Cortex of kidney (tissue), 1 donor: Measurements from ENCODE around the gene SMARCC2.
"Not testable (repeated sequence)": the region's sequence is repeated elsewhere in the genome, so short reads cannot be mapped to it uniquely, and the experiment has no call there.

ENCODE experiments used
- DNase-seq: peaks from one replicate; lab custom pipeline; 2025; lab: John Stamatoyannopoulos, UW

SMARCC2 gene

DNA sequence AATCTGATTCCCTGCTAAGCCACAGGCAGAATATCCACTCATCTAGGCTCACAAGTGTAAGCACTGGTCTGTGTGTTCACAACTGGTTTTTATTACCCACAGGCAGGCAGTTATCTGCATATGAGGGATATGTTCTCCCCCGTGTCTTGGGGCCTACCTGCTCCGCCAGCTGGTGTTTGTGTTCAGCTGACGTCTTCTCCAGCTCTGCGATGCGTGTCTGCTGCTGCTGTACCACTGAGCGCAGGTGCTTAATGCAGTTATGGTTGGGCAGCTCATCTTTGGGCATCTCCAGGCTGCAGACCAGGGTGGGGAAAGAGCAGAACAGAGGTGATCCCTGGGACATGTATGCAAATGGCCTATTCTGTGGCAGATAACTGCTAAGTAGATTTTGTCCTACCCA, 18.7 kb upstream of the SMARCC2 start:
- DNase-seq = no peak

DNA sequence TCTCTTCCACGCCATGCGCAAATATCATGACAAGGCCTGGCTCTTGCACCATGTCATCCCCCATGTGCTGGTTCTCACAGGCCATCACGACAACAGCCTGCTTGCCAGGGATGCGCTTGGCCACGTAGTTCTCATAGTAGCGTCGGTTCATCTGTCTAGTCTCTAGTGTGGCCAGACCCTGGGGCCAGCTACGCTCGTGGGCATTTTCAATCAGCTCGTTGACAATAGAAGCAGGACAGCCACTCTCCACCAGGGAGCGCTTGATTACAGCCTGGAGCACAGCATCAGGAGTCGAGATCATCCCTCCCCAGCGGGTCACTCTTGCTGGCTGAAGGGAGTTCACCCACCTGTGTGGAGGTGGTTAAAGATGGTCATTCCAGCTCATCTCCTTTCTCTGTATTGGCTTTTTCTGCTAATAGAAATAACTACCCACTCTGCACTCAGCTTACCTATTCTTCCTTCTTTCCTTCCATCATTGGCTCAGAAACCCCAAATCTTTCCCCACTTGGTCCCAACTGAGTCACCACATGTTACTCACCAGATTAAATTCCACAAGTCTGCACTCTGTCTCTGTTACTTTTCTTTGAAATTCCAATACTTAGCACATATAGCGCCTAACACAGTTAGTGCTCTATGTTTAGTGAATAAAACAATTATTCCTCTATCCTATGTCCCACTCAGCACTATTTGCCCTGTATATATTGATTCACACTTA, 17.3 kb upstream of the SMARCC2 start:
- no peak for DNase-seq

DNA sequence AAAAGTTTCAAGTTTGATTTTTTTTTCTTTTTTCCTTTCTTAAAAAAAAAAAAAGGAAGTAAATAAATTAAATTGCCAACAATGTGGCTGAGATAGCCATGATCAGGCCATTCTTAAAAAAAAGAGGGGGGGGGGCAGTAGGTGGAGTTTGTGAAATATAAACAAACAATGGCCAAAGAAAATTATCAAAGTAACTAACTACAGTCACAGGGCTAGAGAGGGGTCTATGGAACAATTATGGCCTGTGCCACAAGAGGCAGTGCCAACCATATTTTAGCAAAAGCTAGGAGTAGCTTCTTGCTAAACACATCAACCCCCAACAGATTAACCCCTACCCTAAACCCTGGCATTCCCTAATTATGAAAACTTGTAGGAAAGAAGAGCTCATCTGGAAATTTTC, 16.2 kb upstream of the SMARCC2 start:
- DNase-seq = no peak

DNA sequence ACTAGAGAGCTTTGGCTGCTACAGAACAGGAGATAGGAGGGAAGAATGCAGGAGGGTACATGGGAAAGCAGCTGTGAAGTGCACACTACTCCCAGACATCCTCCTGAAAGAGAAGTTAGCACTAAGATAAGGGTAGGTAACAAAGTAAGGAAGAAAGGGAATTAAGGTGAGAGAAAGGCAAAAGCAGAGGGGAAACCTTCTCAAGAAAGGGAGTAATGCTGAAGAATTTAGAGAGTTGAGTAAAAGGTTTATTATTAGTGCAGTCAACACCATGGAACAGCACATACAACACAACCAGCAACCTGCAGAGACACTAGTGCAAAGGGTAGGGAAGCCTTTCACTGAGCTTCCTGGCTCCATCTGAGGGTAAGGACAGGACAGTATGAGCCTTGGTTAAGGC, 15.0 kb upstream of the SMARCC2 start:
- DNase-seq = no peak

DNA sequence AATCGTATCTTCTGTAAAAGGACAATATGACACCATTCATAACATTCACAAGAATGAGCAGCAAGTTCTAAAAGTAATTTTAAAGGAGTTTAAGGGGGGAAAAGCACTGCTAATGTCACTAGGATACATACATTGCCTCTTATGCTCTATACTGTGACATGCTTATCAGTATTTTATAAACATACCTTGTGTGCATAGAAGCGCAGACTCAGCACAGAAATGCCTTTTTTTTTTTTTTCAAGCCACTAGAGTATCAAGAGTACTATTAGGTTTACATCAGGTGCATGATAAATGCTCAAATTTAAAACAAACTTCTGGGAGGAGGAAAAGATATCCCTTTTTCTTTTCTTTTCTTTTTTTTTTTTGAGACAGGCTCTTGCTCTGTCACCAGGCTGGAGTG, 13.6 kb upstream of the SMARCC2 start:
- no peak for DNase-seq

DNA sequence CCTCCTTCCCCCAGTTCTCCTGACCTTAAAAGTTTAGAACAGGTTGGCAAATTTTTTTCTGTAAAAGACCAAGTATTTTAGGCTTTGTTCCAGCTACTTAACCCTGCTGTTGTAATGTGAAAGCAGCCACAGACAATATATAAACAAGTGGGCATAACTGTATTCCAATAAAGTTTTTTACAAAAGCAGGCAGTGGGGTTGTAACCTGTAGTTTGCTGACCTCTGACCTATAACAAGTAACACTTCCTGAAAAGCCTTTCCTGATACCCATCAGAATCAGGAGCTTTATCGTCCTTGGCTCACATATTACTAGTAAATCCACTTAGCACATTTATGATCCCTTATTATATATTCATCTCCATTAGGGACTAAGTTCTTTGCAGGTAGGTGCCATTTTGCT, 13.1 kb upstream of the SMARCC2 start:
- DNase-seq = no peak

DNA sequence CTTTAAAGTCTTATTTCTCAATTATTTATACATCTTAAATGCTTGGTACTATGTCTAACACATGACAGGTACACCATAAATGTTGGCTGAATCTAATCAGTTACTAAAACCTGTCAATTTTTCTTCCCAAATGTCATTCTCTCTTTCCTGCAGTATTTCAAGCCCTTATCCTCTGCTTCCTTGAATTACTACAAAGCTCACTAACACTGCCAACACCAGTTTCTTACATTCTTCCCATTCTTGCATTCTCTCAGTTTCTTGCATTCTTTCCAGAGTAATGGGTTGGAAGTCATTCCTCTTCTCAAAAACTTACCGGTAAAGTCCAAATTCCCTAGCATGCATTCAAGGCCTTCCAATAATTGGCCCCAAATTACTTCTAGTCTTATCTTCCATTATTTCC, 9.6 kb upstream of the SMARCC2 start:
- no peak for DNase-seq

DNA sequence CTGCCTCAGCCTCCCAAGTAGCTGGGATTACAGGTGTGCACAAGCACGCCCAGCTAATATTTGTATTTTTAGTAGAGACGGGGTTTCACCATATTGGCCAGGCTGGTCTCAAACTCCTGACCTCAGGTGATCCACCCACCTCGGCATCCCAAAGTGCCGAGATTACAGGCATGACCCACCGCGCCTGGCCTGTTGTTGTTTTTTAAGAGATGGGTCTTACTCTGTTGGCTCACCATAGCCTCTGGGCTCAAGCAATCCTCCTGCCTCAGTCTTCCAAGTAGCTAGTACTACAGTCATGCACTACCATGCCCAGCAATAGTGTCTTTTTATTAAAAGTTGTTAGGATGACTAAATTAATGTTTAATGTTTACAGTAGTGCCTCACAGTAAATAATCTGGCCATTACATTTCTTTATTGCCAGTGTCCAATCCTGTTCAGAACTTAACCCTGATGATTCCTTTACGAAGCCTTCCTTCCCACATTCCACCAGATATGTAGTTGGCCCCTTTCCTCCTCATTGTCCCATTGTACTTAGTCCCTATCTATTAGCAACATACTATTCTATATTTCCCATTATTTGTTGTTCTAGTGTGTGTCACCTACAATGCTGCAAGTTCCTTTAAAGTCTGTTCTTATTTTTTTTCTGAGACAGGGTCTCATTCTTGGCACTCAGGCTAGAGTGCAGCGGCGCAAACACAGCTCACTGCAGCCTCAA, 8.8 kb upstream of the SMARCC2 start:
- DNase-seq = no peak

DNA sequence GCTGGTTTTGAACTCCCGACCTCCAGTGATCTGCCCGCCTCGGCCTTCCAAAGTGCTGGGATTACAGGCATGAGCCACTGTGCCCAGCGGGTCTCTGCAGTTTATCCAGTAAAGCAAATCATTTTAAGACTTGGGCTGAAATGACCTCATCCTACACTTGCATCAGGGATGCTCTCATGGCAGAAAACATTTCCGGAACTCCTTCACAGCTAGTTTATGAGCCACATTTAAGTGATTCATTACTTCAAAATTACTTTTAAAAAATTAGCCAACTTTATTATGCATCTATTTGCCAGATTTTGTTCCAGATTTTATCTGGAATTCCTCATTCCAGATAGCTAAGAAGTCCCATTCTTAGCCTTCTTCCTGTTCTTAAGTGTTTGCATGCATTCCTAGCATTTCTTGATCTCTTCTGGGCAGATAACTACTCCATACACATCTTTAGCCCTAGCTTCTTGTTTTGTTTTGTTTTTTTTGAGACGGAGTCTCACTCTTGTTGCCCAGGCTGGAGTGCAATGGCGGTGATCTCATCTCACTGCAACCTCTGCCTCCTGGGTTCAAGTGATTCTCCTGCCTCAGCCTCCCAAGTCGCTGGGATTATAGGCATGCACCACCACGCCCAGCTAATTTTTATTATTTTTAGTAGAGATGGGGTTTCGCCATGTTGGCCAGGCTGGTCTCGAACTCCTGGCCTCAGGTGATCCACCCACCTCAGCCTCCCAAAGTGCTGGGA, 7.7 kb upstream of the SMARCC2 start:
- DNase-seq = not testable (repeated sequence)

DNA sequence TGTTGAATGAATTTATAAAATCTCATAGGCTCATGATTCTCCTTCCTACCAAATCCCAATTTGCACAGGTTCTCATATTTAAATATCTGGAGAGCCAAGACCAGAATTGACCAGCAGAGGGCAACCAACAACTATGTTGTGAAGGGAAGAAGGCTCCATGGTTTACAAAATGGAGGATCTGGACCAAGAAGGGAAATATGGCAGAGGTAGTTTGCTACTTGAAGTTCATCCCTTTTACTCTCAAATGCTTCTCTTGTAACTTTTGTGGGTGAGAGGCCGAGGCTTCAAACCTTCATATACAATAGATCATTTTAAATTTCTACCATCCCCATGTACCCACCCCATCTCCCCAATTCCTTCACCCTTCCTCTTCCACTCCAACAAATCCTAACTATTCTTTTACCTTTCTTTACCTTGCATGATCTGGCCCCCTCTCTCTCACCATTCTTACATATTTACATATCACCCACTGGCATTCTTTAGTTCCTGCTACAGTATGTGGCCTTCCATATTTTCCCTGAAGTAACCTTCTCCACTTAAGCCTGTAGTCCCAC, 3.8 kb upstream of the SMARCC2 start:
- DNase-seq = no peak

DNA sequence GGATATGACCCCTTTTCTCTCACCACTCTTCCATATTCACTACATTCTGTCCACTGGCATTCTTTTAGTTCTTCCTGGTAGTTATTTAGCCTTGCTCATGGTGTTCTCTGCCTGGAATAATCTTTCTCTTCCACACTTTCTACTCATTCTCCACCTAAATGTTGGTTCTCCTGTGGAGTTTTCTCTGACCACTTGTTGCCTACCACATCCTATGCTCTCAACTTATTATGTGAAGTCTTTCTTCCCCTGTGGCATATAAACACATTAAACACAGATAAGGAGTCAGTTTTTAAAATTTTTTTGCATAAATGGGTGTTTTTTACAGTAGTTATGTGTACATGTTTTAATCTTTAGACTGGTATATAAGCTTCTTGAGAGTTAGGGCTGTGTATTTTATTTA, 3.3 kb upstream of the SMARCC2 start:
- no peak for DNase-seq

DNA sequence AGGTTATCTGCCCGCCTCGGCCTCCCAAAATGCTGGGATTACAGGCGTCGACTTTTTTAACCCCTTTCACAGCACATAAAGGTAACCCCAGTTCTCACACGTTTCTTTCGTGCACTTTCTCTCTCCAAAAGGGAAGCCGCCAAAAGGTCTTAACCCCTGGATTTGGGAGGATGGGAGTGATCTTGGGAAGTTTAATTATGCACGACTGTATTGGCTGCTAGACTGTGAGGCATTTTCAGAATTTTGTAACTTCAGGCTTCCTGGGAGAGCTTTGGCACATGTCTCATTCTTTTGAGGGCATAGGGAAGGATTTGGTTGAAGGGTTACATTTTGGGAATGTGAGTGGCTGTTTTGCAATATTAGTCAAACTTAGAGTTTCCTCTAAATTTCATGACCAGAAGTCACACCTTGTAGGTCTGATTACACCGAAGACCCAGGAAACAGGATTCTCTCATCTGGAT, 1.4 kb upstream of the SMARCC2 start:
- DNase-seq = no peak

DNA sequence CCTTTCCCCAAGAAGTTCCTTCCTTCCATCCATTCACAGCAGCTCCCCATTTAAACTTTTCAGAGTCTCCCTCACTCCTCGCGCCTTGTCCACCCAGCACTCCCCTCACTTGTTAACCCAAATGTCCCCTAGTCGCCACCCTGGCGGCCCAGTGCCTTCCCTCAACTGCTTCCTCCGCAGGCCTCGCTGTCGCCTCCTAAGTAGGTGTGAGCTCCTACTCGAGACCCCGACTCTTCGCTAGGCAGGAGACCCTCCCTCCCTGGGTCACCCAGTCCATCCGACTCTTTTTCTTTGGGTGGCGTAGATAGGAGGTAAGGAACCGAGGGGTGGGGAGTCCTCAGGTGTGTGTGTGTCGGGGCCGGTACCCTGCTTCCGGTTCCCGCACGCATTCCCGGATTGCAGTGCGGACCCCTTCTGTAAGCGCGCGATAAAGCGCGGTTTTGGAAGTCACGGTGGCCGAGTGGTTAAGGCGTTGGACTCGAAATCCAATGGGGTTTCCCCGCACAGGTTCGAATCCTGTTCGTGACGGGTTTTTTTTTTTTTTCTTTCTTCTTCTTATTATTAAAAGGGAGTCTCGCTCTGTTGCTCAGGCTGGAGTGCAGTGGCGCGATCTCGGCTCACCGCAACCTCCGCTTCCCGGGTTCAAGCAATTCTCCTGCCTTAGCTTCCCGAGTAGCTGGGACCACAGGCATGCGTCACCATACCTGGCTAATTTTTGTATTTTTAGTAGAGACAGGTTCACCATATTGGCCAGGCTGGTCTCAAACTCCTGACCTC, 823 bp upstream of the SMARCC2 start:
- no peak for DNase-seq

DNA sequence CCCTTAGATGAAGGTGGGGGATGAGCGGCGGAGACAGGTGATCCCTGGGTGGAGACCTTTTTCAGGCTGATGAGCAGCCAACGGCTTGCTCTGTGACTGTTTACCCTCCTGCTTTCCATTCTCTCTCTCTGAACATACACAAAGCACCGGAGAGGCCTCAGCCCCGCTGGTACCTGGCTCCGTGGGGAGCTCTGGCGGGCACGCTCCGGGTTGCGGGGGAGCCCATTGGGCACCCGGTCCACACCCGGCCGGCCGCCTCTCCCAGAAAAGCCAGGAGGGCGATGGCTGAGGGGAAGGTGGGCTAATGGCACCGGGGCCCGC, 545 bp downstream of the SMARCC2 start:
- DNase-seq = no peak

DNA sequence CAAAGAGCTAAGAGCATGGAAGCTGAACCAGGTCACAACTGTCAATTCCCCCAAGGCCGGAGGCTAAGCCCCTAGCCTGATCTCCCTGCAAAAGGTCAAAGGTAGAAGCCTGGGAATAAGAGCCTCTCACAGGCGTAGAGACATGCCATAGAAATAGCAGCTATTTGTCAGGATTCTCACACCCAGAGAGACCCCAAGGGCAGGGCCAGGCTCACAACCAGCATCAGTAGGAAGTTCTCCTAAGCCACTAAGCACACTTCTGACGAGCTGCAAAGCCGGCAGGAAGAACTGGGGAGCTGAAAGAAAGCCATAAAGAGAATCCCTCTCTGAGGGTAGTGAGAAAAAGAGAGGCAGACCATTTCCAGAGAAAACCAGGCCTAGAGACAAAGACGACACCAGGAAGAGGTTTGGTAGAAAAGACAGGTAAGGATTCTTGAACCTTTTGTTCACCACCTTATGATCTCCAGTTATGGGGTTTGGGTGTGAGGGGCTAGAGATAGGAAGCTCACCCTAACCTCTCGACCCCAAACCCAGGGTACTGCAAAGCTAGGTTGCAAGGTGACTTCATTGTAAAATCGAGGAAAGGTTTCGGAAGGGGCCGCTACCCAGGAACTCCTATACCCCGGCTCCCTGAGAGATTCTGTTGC, 1.0 kb downstream of the SMARCC2 start:
- no peak for DNase-seq

DNA sequence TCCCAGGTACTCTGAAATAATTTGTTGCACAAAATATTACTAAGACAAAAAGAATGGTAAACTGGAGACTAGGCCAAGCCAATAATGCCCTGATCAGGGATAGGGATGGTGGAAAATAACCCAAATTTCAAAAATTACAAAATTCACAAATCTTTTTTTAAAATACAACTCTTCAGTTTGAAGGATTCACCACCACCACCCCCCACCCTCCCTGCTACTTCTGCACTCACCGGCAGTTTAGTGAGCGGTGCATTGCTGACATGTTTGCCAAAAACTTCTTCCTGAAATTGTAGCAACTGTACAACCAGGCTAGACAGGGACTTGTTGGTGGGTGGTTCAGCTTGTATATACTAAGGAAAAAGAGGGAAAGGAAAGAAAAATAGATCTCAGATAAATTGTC, 2.3 kb downstream of the SMARCC2 start:
- DNase-seq = no peak

DNA sequence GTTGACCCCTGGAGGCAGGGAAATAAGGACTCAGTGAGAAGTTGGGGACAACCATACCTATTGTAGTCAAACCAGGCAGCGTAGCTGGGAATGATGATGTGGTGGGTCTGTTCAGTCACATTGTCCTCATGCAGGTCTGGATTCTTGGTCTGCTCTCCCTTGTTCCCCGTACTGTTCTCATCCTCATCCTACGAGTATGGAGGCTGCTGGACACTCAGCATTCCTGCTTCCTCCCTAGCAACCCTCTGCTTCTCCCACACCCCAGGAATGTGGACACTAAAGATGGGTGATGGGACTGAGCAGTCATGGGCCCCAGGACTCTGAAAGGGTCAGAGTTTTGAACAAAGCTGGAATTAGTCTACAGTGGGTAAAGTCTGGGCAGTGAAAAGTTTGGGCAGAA, 10.9 kb downstream of the SMARCC2 start:
- DNase-seq = no peak

DNA sequence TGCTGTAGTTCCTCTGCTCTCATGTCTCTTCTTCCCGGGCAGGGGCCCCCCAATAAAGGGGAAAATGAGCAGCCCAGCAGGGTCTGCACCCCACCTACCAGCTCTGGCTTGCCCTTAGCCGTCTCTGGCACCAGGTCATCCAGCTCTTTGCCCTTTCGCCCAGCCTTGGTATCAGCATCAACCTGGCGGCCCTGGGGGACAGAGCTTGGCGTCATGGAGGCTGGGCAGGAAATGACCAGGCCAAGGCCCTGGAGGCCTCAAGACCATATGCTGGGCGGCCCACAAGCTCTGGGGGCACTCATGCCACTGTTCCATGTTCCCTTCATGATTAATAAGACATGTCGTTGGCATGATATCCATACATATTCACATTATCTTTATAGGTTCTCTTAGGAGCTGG, 16.4 kb downstream of the SMARCC2 start:
- DNase-seq = no peak

DNA sequence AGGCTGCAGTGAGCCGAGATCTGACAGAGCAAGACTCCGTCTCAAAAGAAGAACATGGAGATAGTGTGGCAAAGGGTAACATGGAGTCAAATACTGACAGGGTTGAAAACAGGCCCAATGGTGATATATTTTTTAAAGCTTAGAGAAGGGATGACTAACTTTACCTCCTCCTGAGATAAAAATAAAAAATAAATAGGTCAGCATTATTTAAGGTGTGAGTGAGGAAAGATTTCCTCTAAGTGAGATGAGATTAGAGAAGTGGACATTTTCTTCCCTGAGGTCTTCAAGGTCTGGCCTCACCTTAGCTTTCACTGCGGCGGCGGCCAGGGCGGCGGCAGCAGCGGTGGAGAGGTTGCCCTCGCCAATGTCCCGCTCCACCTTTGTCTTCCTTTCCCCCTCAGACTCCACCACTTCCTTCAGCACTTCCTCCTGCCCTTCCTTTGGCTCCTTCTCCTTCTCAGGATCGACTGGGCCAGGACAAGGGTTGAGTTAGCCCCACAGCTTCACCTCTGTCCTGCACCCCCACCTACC, 20.0 kb downstream of the SMARCC2 start:
- DNase-seq = no peak

DNA sequence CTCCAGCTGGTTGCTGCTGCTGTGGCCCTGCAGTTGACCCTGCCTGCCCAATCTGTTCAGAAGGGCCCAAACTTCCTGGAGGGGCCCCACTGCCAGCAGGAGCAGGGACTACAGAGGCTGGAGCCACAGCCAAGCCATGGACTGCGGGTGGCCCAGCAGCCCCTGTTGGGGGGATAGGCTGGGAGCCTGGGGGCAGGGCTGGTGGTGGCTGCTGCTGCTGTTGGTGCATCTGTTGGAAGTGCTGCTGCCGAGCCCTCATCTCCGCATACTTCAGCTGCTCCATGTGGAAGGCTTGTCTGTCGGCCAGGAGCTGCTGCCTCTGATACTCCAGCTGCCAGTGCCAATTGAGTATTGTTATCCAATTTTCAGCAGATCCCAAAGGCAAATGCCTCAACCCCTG, 23.9 kb downstream of the SMARCC2 start:
- DNase-seq = no peak

DNA sequence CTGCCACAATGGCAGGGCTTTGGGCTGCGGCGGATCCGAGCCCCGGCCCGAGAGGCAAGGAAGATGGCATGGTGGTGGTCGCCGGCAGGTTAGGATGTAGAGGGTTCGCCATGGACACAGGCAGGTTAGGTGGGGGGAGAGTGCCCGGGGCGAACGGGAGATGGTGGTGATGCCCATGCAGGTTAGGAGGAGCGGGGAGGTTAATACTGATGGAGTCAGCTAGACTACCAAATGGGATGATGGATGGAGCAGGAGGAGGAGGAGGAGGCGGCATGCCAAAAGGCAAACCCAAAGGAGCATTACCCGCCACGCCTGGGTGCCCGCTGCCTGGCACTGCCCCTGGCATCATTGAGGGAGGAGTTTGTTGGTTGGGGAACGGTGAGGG, 24.9 kb downstream of the SMARCC2 start:
- no peak for DNase-seq
